GM19438 (cell line): ENCODE results near the gene CDH13.

Experiments
- ATAC-seq: cut with Tn5 transposase; IDR thresholded peaks from one replicate; pipeline ENCODE4 v1.9.1; 2021; ENCODE audit warnings: low read depth; ENCODE audit not compliant: unreplicated experiment

The CDH13 gene

DNA sequence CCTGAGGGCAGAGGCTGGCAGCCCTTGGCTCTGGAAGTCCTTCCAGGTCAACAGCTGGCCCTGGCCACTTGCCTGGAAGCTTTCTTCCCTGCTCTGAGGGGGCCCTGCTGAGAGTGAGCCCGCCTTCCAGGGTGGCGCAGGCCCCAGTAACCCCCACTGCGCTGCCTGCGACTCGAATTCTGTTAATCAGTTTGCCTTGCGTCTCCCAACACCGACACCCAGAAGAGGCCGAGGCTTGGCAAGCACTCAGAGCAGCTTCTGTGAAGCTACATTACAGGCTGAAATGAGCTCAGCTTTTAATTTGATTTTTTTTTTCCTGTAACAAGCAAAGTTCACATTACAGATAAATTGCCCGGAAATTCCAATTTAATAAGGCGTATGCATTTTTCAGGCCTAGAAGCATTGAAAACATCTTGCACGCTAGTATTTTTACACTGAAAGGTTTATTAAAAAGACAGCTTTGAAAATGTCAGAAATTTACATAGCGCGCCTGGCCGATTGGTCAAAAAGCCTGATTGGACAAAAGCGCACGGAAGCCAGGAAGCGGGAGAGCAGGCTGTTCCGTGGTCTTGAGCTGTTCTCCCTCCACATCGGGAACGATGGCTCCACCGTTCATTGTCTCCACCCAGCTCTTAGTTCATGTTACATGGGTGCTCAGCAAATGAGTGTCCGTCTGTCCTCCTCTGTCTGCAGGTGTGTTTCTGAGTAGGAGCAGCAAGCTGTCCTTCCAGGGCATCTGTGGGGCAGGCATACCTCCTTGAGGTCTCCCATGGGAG, 1115.5 kb downstream of the CDH13 start:
- no peak for ATAC-seq

DNA sequence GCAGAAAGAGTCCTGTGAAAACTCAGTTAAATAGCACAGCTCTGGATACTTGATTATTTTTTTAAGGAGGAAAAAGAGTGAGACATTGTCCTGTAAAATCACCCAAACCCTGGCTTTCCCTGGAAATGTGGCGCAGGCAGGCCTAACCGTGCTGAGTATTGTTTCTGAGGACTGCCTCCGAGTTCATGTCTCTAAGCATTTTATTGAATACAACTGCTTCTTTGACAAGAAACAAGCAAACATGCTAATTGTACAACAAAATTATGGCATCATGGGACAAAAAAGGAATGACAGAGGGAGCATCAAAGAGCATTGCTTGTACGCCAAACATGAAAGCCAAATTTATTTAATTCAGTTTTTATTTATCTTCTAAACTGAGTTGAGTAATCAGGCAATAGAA, 1116.5 kb downstream of the CDH13 start:
- ATAC-seq: no peak

DNA sequence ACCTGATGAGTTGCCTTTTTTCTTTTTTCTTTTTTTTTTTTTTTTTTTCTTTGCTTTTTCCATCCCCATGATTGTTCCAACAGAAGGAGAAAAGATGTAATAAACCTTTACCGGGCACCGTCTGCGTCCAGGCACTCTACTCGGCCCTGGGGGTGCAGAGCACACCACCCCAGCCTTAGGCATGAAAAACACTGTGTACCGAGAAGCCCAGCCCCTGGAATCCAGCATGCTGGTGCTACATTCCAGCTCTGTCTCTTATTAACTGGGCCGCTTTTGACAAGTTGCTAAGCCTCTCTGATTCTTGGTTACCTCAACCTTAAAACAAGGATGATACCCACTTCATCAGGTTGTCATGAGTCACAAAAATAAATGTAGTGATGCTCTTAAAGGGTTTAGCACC, 1117.0 kb downstream of the CDH13 start:
- no peak for ATAC-seq

DNA sequence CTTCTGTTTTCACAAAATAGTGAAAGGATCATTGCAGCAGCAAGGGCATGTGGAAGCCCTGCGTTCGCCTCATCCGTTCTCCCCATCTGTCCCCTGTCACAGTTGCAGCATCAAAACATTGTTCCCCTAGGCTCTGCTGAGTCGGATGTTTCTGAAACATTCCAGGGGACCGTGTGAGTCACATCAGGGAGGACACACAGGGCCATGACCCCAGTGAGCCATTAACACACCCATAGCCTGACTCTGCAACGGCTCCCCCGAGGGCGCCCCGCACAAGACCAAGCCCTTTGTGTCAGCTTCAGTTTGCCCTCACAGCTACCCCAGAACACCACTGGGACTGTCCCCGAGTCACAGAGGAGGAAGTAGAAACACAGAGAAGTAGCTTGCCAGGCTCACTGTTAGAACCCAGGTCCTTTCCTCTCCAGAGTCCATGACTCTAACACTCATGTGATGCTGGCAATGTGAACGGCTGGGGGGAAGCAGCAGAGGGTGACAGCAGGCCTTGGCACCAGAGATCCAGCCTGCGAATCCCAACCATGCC, 1117.7 kb downstream of the CDH13 start:
- ATAC-seq: no peak

DNA sequence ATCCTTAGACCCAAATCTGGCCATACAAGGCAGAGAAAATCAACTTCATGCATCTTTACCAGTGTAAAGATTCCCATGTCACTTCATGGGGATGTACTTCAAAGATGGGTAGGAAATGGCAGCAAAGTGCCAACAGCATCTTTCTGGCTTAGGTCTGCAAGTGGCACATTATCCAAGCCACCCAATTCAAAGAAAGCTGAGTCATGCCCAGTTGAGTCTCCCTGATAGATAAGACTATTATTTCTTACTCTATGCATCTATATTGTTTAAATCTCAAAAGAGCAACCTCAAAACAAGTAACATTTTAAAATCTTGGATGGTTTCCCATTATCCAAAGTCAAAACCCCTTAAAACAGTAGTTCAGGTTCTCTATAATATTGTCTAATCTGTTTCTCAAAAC, 1119.8 kb downstream of the CDH13 start:
- ATAC-seq: no peak

DNA sequence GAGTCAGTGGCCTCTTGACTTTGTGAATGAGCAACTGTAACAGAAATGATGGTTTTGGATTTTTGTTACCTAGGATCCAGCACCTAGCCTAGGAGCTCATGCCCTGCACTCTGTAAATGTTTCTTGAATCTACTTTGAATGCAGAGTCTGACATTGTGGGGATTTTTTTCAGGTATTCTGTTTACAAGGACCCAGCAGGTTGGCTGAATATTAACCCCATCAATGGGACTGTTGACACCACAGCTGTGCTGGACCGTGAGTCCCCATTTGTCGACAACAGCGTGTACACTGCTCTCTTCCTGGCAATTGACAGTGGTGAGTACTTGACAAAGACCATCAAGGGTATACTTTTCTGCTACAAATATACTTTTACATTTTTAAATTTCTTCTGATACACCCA, 1121.2 kb downstream of the CDH13 start:
- no peak for ATAC-seq

DNA sequence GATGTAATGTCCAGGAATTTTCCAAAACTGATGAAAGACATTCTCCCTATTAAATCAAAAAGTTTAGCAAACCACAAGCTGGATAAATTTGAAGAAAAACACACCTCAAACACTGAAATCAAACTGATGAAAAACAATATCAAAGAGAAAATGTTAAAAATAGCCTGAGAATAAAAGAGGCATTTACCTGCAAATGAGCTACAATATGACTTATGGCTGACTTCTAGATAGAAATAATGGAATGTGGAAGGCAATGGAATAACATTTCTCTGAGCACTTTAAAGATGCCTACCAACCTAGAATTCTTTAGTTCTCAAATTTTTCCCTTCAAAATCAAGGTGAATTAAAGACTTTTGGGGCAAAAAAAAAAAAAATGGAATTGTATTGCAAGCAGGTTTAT, 1128.6 kb downstream of the CDH13 start:
- no peak for ATAC-seq

DNA sequence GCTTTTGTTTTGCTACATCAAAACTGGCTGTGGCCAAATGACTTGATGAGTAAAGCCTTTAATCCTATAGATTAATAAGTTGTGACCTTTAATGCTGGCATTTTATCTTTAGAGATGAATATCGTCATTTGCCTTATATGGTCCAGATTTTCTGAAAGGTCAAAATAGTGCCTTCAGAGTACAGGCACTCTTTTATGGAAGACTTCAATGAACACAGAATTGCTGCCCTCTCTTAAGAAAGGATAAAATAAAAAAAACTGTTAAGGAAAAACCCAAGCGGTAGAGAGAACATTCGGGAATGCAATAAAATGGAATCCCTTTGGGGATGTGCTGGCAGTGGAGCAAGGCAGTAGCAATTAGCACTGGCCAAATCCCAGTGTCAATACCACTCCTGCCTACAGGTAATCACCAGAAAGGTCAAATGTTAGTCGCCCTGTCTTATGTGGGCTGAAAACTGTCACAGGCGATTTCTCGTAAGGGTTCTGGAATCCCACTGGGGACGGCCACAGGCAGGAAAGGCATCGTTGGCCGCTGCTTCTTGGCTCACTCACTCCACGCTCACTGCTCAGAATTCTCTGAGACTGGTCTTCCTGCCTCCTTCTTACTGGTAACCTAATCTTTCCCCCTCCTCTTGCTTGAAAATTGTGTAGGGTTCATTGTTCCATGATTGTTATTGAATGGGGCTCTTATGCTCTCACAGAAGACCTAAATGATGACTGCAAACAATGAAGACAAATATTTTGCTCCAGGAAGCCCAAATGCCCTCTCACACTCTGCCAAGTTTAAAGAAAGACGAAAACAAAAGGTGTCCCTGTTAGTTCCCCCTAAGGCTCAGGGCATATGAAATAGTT, 1135.6 kb downstream of the CDH13 start:
- no peak for ATAC-seq

DNA sequence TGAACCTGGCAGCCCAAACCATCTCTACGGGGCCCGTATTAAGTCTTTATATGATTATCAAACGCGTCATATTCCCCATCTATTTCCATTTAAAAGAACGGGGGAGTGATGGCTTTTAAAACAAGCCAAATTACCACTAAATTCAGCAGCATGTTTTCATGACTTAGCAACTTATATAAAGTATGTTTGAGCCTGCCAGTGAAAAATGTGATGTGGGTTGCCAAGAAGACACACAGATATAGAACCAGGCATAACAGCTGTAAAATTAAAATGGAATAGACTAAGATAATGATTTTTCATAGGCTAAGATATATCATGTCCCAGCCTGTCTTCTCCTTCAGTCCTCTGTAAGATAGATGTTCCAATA, 1136.2 kb downstream of the CDH13 start:
- no peak for ATAC-seq

DNA sequence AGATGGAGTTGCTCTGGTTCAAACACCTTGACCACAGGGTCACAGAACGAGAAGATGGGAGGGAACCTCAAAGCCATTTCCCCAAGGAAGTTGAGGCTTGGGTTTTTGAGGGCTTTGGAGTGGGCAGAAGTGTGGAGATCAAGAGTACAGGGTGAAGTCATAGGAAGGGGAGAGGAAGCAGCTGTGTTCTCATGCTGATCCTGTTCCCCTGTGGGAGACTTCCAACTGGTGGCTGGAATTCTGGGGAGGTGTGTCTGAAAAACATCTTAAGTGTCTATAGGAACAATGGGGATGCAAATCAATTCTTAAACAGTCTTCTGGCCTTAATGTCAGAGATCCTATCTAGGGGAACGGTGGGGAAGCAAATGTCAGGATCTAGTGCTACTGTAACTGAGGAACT, 1142.2 kb downstream of the CDH13 start:
- ATAC-seq: no peak

DNA sequence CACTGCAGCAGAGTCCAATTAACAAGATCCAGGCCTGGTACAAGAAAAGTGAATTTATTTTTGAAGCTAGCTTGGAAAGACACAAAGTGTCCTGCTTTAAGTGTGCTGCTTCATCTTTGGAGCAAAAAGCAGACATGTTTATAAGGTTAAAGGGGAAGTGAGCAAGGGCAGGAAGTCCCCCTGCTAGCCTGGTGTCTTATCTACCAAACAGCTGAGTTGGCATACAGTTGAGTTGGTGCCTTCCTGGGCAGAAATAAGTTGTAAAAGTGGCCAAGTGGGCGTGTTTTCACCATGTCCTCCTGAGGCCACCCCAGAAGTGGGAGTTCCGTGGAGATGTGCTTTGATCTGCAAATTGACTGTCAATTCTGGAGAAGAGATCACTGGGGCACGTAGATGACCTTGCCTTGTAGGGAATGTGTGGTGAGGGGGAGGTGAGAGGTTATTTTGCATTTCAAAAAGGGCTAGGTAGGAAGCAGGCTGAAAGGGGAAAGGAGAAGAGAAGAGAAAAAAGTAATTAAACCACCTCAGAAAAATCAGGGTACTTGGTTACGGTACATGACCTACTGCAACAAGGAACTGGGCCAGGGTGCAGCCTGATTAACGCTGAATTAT, 1142.7 kb downstream of the CDH13 start:
- ATAC-seq: no peak

DNA sequence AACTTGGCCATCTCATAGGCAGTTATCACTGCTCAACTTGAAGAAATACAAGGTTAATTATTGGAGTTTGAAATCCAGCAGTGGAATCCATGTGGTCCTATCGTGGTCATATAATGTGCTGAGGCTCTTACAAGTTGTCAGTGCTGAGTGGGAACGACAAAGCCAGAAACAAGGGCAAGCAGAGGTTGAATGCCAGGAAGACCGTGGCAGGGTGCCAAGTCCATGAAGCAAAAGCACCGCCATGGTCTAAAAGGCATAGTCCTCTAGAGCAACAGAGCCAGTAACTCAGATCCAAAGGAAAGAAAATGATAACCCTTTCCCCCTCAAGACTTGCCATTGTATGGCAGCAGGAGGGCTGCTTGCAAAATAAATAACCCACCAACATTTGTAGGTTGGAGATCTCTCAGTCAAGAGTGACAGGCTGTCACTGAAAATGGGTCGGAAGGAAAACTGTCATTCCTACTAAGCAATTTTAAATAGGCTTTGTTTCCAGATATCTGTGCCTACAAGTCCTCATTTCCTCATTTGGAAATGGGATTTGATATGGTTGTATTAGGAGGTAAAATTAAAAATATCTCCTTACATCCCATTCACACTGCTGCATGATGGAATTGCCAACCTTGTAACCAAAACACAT, 1144.7 kb downstream of the CDH13 start:
- no peak for ATAC-seq

DNA sequence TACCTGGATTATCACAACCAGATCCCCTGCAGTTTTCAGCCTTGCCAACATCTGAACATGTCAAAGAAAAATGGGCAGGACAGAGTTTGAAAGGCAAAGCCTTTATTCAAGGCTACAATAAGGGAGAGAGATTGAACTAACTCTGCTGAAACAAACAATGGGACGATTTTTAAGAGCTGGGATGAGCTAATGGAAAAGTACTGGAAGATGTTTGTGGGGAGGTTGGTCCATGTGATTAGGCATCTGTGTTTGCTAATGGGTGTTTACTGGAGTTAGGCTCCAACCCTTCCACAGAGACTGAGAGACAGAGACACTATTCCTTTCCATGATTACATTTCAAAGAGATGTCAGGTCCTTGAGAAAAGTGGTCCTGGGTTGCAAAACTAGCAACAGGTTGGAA, 1146.0 kb downstream of the CDH13 start:
- no peak for ATAC-seq

DNA sequence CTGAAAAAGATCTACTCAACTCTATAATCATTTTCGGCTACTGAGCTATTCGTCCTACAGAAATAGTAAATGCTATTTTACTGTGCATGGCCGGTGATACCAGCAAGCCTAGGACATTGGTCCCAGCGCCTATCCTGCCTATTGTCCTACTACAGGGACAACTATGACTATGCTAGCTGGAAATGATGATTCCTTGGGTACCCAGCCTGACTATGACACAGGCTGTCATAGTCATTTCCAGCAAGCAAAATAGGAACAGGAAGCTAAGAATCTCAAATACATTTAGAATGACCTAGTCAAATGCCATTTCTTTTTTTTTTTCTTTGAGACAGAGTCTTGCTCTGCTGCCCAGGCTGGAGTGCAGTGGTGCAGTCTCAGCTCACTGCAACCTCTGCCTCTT, 1147.3 kb downstream of the CDH13 start:
- no peak for ATAC-seq

DNA sequence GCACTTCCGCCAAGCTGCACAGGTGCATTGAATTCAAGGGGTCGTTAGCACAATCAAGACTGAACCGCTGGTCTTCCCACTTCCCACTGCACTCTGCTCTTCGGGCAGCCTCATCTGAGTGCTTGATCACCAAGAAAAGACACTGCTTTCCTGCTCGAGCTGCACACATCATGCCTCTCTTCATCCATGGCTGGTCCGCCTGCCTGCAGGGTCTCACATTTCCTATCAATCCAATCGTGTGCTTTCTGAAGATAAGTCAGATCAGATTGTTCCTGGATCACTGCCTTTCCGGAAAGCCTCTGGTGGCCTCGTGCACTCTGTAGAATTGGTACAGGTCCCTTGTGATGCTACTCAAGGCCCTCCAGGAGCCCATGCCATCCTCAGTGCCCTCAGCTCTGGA, 1150.2 kb downstream of the CDH13 start:
- ATAC-seq: no peak

DNA sequence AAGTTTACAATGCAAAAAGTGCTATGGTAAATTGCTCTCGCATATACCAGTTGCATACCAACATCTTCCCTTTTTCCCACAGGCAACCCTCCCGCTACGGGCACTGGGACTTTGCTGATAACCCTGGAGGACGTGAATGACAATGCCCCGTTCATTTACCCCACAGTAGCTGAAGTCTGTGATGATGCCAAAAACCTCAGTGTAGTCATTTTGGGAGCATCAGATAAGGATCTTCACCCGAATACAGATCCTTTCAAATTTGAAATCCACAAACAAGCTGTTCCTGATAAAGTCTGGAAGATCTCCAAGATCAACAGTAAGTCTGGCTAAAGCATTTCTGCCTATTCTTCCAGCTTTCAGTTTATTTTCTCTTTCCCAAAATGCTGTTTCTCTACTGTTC, 1153.1 kb downstream of the CDH13 start:
- no peak for ATAC-seq

DNA sequence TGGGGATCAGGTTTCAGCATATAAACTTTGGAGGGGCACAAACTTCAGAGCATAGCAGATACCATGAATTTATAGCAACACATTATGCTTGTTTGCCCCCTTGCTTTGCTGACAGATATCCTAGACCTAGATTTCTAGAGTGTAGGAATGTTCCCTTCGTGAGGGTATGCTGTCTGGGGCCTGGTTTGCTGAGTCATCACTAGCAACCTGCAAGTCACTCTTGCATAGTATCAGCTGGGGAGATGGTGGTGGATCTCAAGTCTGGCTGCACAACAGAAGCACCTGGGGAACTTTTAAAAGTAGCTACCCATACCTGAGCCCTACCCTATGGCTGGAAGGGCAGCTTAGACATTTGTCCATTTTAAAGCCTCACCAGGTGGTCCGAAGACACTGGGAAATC, 1158.7 kb downstream of the CDH13 start:
- no peak for ATAC-seq

DNA sequence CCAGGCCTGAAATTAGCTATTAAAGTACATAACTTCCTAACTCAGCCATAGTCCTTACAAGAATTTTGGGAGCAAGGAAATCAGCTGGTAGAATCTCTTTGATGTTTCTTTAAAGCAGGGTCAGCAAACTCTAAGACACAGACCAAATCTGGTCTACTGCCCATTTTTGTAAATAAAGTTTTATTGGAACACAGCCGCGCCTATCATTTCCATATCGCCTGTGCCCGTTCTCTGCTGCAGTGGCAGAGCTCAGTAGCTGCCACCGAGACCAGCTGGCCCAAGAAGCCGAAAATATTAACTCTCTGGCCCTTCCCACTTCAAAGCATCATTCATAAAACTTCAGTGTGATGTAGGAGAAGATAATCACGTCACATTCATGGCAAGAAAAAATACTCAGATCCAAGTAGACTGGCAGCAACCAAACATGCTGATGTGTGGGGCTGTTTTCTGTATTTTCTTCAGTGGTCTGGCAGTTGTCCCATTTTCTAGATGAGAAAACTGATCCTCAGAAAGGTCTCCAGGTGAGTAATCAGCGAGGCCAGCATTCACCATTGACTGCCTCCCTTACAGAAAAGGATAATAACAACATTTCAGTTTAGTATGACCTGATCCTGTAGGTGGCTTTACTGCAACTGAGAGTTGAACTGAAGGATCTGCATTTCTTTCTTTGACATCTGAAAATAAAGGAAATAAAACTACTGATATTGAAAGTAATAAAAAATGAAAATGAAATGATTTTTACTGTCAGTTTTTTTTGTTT, 1163.1 kb downstream of the CDH13 start:
- no peak for ATAC-seq

DNA sequence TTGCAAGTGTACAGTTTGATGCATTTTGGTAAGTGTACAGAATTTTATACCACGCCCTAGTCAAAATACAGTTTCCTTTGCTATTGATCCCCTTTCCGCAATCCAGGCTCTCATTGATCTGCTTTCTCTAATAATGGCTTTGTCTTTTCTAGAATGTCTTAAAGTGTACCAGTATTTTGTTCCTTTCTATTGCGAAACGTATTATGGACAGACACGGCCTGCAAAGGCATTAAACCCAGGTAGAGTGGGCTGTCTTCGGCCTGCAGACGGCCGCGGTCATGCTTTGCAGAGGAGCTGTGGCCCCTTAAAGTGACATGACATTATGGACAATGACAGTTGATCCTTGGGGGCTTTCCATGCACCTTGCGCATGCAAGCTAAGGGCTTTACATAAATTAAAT, 1165.1 kb downstream of the CDH13 start:
- no peak for ATAC-seq

DNA sequence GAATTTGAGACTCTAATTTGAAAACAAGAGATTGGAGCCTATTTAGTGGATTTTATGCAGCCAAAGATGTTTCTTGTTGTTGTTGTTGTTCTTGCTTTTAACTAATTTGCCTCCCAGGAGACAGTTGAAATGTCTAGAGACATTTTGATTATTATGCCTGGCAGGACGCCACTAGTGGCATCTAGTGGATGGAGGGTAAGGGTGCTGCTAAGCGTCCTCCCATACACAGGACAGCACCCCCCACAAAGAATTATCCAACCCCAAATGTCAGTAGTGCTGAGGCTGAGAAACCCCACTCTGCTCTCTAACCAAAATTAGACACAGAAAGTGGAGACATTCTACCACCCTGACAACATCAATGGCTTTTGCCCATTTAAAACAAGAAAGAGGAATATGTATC, 1165.6 kb downstream of the CDH13 start:
- ATAC-seq: no peak
